Astrocyte (in vitro differentiated cells and primary cell): ENCODE data around the gene FEM1B.

Experiments used
- CTCF ChIP-seq: IDR thresholded peaks from 2 replicates; pipeline ENCODE4 v1.5.1; 2011; ENCODE audit warnings: low read depth, mild to moderate bottlenecking, inconsistent platforms, low read length, moderate library complexity; ENCODE audit not compliant: insufficient read depth
- EZH2 ChIP-seq: IDR thresholded peaks from 2 replicates; pipeline ENCODE4 v1.6.1; 2012; ENCODE audit warnings: mild to moderate bottlenecking, low read length, inconsistent platforms; ENCODE audit not compliant: insufficient read depth

DNA sequence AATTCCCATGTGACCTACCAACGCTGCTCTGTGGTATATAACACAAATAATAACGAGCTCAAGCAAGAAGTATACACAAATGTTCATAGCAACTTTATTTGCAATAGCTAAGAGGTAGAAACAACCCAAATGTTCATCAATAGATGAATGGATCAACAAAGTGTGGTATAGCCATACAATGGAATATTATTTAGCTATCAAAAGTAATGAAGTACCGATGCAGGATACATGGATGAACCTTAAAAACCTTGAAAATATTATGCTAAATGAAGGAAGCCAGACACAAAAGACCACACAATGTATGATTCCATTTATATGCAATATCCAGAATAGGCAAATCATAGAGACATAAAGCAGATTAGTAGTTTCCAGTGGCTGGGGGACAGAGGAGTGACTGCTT is 15.6 kb upstream of the FEM1B start:
- TF ChIP-seq CTCF = no peak
- no peak for TF ChIP-seq EZH2
